Liver (tissue), 9 donors: ENCODE measurements around the gene IFT122. TPM values are rescaled to one million over a fixed set of nuclear protein-coding genes. Genes with fewer than 3 reads are reported as not detected.
"Not testable (repeated sequence)": the region's sequence is repeated elsewhere in the genome, so short reads cannot be mapped to it uniquely, and the experiment has no call there.

ENCODE experiments used
- DNase-seq: peaks from one replicate; pipeline ENCODE4 v3.0.0-alpha.2; 2017; ENCODE audit warnings: low spot score
- H3K27ac ChIP-seq, 2 donors: one replicate each; pipeline ENCODE4 v1.7.0; 2013; ENCODE audit warnings: inconsistent platforms in 2 of 2, low read length in 2 of 2, control low read depth in 1 of 2, low read depth in 1 of 2, mild to moderate bottlenecking in 1 of 2
- H3K27me3 ChIP-seq, 4 donors: one replicate each; pipeline versions ENCODE4 v1.6.1 to v1.7.0; 2013; ENCODE audit warnings: low read length in 3 of 4, inconsistent platforms in 1 of 4, mild to moderate bottlenecking in 1 of 4, moderate library complexity in 1 of 4; ENCODE audit not compliant: control insufficient read depth in 4 of 4, insufficient read depth in 4 of 4
- H3K36me3 ChIP-seq, 4 donors: one replicate each; pipeline versions ENCODE4 v1.6.1 to v1.7.0; 2013; ENCODE audit warnings: low read length in 3 of 4, mild to moderate bottlenecking in 3 of 4, low read depth in 1 of 4, moderate library complexity in 1 of 4; ENCODE audit not compliant: control insufficient read depth in 4 of 4, insufficient read depth in 3 of 4
- H3K4me1 ChIP-seq, 4 donors: one replicate each; pipeline versions ENCODE4 v1.6.1 to v1.7.0; 2013; ENCODE audit warnings: low read length in 3 of 4, mild to moderate bottlenecking in 3 of 4, moderate library complexity in 1 of 4; ENCODE audit not compliant: control insufficient read depth in 4 of 4, insufficient read depth in 4 of 4
- H3K4me3 ChIP-seq, 3 donors: one replicate each; pipeline versions ENCODE4 v1.6.1 to v1.7.0; 2013; ENCODE audit warnings: low read length in 3 of 3, control low read depth in 1 of 3, low read depth in 1 of 3, mild to moderate bottlenecking in 1 of 3
- H3K9ac ChIP-seq, 2 donors: one replicate each; pipeline ENCODE4 v1.7.0; 2013; ENCODE audit warnings: low read length in 2 of 2, mild to moderate bottlenecking in 2 of 2, moderate library complexity in 2 of 2, control low read depth in 1 of 2, low read depth in 1 of 2
- H3K9me3 ChIP-seq, 4 donors: one replicate each; pipeline versions ENCODE4 v1.6.1 to v1.7.0; 2013; ENCODE audit warnings: low read length in 3 of 4; ENCODE audit not compliant: control insufficient read depth in 4 of 4
- CTCF ChIP-seq: fragments of 150-350 bp; IDR thresholded peaks from 2 replicates; pipeline ENCODE4 v1.5.1; 2017; ENCODE audit warnings: improper control_type of control experiment, low read depth, low read length; ENCODE audit not compliant: missing input control
- EGR1 ChIP-seq, 2 donors: IDR thresholded peaks; 2 replicates each; pipeline ENCODE4 v1.6.1; 2016 to 2018; ENCODE audit warnings: antibody characterized with exemption in 2 of 2, low read depth in 2 of 2
- FOXA1 ChIP-seq: IDR thresholded peaks from 2 replicates; pipeline ENCODE4 v1.6.1; 2016; ENCODE audit warnings: antibody characterized with exemption
- FOXA2 ChIP-seq: IDR thresholded peaks from 2 replicates; pipeline ENCODE4 v1.6.1; 2016; ENCODE audit warnings: antibody characterized with exemption
- GABPA ChIP-seq, 2 donors: IDR thresholded peaks in 1 of 2; conservative IDR thresholded peaks in 1 of 2; 2 replicates each; pipeline ENCODE4 v1.6.1; 2016; ENCODE audit warnings: antibody characterized with exemption in 2 of 2, mild to moderate bottlenecking in 1 of 2, moderate library complexity in 1 of 2
- HNF4A ChIP-seq, 2 donors: conservative IDR thresholded peaks; 2 replicates each; pipeline ENCODE4 v1.6.1; 2016; ENCODE audit warnings: antibody characterized with exemption in 2 of 2, mild to moderate bottlenecking in 2 of 2
- HNF4G ChIP-seq: IDR thresholded peaks from 2 replicates; pipeline ENCODE4 v1.6.1; 2016; ENCODE audit warnings: antibody characterized with exemption
- JUND ChIP-seq, 2 donors: IDR thresholded peaks; 2 replicates each; pipeline ENCODE4 v1.6.1; 2016; ENCODE audit warnings: antibody characterized with exemption in 2 of 2
- NR2F2 ChIP-seq: IDR thresholded peaks from 2 replicates; pipeline ENCODE4 v1.6.1; 2016; ENCODE audit warnings: antibody characterized with exemption
- RAD21 ChIP-seq, 2 donors: IDR thresholded peaks; 2 replicates each; pipeline ENCODE4 v1.6.1; 2016; ENCODE audit warnings: antibody characterized with exemption in 2 of 2, mild to moderate bottlenecking in 2 of 2
- RXRA ChIP-seq, 2 donors: IDR thresholded peaks; 2 replicates each; pipeline ENCODE4 v1.6.1; 2017 to 2018; ENCODE audit warnings: antibody characterized with exemption in 2 of 2, mild to moderate bottlenecking in 1 of 2
- SP1 ChIP-seq: IDR thresholded peaks from 2 replicates; pipeline ENCODE4 v1.6.1; 2018; ENCODE audit warnings: antibody characterized with exemption, mild to moderate bottlenecking
- TAF1 ChIP-seq: conservative IDR thresholded peaks from 2 replicates; pipeline ENCODE4 v1.6.1; 2016; ENCODE audit warnings: antibody characterized with exemption, mild to moderate bottlenecking
- YY1 ChIP-seq: IDR thresholded peaks from 2 replicates; pipeline ENCODE4 v1.6.1; 2016; ENCODE audit warnings: antibody characterized with exemption, mild to moderate bottlenecking
- WGBS: extraction: QIAGEN DNeasy Blood & Tissue Kit; methylation state at CpG from one replicate; pipeline ENCODE4 v1.1.7; 2013; 5-methylcytosine and 5-hydroxymethylcytosine counted together
- polyA plus RNA-seq, 2 donors: library from polyadenylated mRNA; stranded (reverse) in 1 of 2; unstranded in 1 of 2; fragments of 200-250 nt in 1 of 2; fragments of >200 nt in 1 of 2; fragmentation: Nextera tagmentation in 1 of 2; extraction: Ambion mirVana in 1 of 2; gene quantifications; one replicate each; pipeline versions ENCODE4 v1.2.1 to v1.2.3, GENCODE V29; 2013 to 2015
- total RNA-seq, 2 donors: library from RNA; depleted of rRNA; stranded (reverse); fragments of >200 nt; gene quantifications; one replicate each; pipeline ENCODE4 v1.2.3, GENCODE V29; 2014
- TF ChIP-seq, protein P1 (sequence below): IDR thresholded peaks from 2 replicates; pipeline ENCODE4 v1.6.1; 2016; ENCODE audit warnings: antibody characterized with exemption
- TF ChIP-seq, protein P2 (sequence below): IDR thresholded peaks from 2 replicates; pipeline ENCODE4 v1.6.1; 2016; ENCODE audit warnings: antibody characterized with exemption, mild to moderate bottlenecking
- TF ChIP-seq, protein P3 (sequence below): IDR thresholded peaks from 2 replicates; pipeline ENCODE4 v1.6.1; 2016; ENCODE audit warnings: antibody characterized with exemption
- TF ChIP-seq, protein P4 (sequence below): IDR thresholded peaks from 2 replicates; pipeline ENCODE4 v1.6.1; 2016; ENCODE audit warnings: antibody characterized with exemption
- donor health status: healthy.
- donor health status: healthy.
- donor health status: healthy.
- donor health status: healthy.
- donor health status: healthy.

Gene IFT122
- total and polyA plus RNA-seq, 4 donors: 3.3 to 25.8 (median 10.6) TPM

GRCh38 chr3:129498603-129499488, 58.8 kb downstream of the IFT122 start:
- H3K4me1 ChIP-seq: peaks cover 0 to 13% (median 8%) of the 10 kb centered on the region in 4 donors
- TF ChIP-seq YY1 (peak; percentile 34), FOXA2 (peak; percentile 13), SP1 (peak; percentile 63), RXRA (IDR thresholded peaks at IDR 0.05) (peak; percentile 37 to 76), JUND (IDR thresholded peaks at IDR 0.05) (peak in 1 of 2 donors; percentile 44), HNF4A (conservative IDR thresholded peaks at IDR 0.05) (peak; percentile 16 to 61)
- not testable (repeated sequence) for DNase-seq, H3K36me3 ChIP-seq, H3K4me3 ChIP-seq, H3K9ac ChIP-seq, H3K9me3 ChIP-seq, H3K27me3 ChIP-seq
- peak overlapping the region in 1 of 2 donors; percentile 66 for H3K27ac ChIP-seq
- WGBS: 65% methylated on average over 8 of the region's 8 CpGs

- H3K9me3 ChIP-seq, H3K4me3 ChIP-seq, H3K9ac ChIP-seq, H3K27me3 ChIP-seq, H3K36me3 ChIP-seq, DNase-seq: not testable (repeated sequence)
- Histone ChIP-seq H3K27ac (peak overlapping the region; percentile 8 to 42), H3K4me1 (peaks cover 0 to 13% (median 8%) of the 10 kb centered on the region in 4 donors)
- TF ChIP-seq NR2F2: peak; percentile 44
- WGBS: 81% methylated on average over 13 of the region's 14 CpGs
These were observed 59.7 kb downstream of the IFT122 start for GRCh38 chr3:129499604-129500333.

DNA sequence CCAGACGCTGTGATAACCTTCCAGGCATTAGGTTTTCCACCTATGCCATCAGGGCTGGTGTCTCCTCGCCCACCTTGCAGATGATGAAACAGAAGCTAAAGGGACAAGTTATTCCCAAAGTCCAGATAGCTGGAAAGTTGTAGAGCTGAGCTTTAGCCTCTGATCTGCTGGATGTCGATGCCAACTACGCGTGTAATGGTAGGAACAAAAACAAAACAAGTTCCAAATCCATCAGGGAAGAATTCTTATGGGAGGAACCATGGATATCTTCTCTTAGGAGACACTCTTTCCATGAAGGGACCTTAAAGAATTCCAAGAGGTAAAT, 60.3 kb downstream of the IFT122 start:
- Histone ChIP-seq H3K9ac (no peak overlapping the region), H3K4me3 (no peak overlapping the region), H3K9me3 (no peaks in the 10 kb centered on the region), H3K27ac (peak overlapping the region; percentile 8 to 42), H3K36me3 (peaks cover 0 to 11% (median 4%) of the 10 kb centered on the region in 4 donors), H3K4me1 (peaks cover 0 to 13% (median 8%) of the 10 kb centered on the region in 4 donors), H3K27me3 (no peaks in the 10 kb centered on the region)
- no peak for DNase-seq
- WGBS: 47% methylated on average over 5 of the region's 5 CpGs
- TF ChIP-seq RAD21 (IDR thresholded peaks at IDR 0.05) (no peak), GABPA (IDR thresholded peaks at IDR 0.05 in 1 of 2, conservative IDR thresholded peaks at IDR 0.05 in 1 of 2) (no peak), SP1 (peak; percentile 64), FOXA1 (no peak), RXRA (IDR thresholded peaks at IDR 0.05) (peak in 1 of 2 donors; percentile 70), FOXA2 (no peak), TAF1 (no peak), YY1 (peak; percentile 51), HNF4G (peak; percentile 16), NR2F2 (no peak), HNF4A (conservative IDR thresholded peaks at IDR 0.05) (peak; percentile 80 to 83), JUND (IDR thresholded peaks at IDR 0.05) (no peak), EGR1 (IDR thresholded peaks at IDR 0.05; ENCODE audit: low read depth in 2 of 2) (no peak), CTCF (no peak)
- TF ChIP-seq, protein P1, sequence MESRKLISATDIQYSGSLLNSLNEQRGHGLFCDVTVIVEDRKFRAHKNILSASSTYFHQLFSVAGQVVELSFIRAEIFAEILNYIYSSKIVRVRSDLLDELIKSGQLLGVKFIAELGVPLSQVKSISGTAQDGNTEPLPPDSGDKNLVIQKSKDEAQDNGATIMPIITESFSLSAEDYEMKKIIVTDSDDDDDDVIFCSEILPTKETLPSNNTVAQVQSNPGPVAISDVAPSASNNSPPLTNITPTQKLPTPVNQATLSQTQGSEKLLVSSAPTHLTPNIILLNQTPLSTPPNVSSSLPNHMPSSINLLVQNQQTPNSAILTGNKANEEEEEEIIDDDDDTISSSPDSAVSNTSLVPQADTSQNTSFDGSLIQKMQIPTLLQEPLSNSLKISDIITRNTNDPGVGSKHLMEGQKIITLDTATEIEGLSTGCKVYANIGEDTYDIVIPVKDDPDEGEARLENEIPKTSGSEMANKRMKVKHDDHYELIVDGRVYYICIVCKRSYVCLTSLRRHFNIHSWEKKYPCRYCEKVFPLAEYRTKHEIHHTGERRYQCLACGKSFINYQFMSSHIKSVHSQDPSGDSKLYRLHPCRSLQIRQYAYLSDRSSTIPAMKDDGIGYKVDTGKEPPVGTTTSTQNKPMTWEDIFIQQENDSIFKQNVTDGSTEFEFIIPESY: no peak
- TF ChIP-seq, protein P2, sequence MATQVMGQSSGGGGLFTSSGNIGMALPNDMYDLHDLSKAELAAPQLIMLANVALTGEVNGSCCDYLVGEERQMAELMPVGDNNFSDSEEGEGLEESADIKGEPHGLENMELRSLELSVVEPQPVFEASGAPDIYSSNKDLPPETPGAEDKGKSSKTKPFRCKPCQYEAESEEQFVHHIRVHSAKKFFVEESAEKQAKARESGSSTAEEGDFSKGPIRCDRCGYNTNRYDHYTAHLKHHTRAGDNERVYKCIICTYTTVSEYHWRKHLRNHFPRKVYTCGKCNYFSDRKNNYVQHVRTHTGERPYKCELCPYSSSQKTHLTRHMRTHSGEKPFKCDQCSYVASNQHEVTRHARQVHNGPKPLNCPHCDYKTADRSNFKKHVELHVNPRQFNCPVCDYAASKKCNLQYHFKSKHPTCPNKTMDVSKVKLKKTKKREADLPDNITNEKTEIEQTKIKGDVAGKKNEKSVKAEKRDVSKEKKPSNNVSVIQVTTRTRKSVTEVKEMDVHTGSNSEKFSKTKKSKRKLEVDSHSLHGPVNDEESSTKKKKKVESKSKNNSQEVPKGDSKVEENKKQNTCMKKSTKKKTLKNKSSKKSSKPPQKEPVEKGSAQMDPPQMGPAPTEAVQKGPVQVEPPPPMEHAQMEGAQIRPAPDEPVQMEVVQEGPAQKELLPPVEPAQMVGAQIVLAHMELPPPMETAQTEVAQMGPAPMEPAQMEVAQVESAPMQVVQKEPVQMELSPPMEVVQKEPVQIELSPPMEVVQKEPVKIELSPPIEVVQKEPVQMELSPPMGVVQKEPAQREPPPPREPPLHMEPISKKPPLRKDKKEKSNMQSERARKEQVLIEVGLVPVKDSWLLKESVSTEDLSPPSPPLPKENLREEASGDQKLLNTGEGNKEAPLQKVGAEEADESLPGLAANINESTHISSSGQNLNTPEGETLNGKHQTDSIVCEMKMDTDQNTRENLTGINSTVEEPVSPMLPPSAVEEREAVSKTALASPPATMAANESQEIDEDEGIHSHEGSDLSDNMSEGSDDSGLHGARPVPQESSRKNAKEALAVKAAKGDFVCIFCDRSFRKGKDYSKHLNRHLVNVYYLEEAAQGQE: no peak
- TF ChIP-seq, protein P3, sequence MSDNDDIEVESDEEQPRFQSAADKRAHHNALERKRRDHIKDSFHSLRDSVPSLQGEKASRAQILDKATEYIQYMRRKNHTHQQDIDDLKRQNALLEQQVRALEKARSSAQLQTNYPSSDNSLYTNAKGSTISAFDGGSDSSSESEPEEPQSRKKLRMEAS: no peak
- TF ChIP-seq, protein P4, sequence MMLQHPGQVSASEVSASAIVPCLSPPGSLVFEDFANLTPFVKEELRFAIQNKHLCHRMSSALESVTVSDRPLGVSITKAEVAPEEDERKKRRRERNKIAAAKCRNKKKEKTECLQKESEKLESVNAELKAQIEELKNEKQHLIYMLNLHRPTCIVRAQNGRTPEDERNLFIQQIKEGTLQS: no peak
